Measurements from ENCODE around the gene SELPLG. TPM values are rescaled to one million over a fixed set of nuclear protein-coding genes. Genes with fewer than 3 reads are reported as not detected.

The SELPLG gene
- total RNA-seq, 2 donors from 2014 or later: 14.3 to 17.3 TPM

- Histone ChIP-seq H3K4me1 (ENCODE audit: control insufficient read depth in 1 of 2, low read depth in 2 of 2) (no peaks in the 10 kb centered on the region), H3K36me3 (no peaks in the 10 kb centered on the region), H3K4me3 (no peak overlapping the region), H3K9me3 (no peaks in the 10 kb centered on the region), H3K27me3 (replicated peaks; ENCODE audit: insufficient read depth) (no peaks in the 10 kb centered on the region), H3K27ac (no peak overlapping the region)
- TF ChIP-seq CTCF (IDR thresholded peaks at IDR 0.05): no peak
- DNase-seq (ENCODE audit: low spot score): no peak
- no peak for ATAC-seq (ENCODE audit: insufficient number of reproducible peaks, low FRiP score, low read depth)
Measured at GRCh38 chr12:108598553-108599250, 35.0 kb downstream of the SELPLG start.

- DNase-seq (ENCODE audit: low spot score): no peak
- ATAC-seq (ENCODE audit: insufficient number of reproducible peaks, low FRiP score, low read depth): no peak
- no peaks in the 10 kb centered on the region for H3K36me3 ChIP-seq
- H3K27ac ChIP-seq: no peak within 1 kb of the TSS
- H3K4me3 ChIP-seq: no peak within 1 kb of the TSS
- no peaks in the 10 kb centered on the region for H3K4me1 ChIP-seq (ENCODE audit: control insufficient read depth in 1 of 2, low read depth in 2 of 2)
- TF ChIP-seq CTCF (IDR thresholded peaks at IDR 0.05): no peak
- H3K27me3 ChIP-seq (replicated peaks; ENCODE audit: insufficient read depth): no peaks in the 10 kb centered on the region
- no peaks in the 10 kb centered on the region for H3K9me3 ChIP-seq
Measured at GRCh38 chr12:108597559-108598471, 35.9 kb downstream of the SELPLG start, which contains the start of gene TMEM119. Gene TMEM119, minus strand, starts transcription at chr12:108598084. Its CDS starts 5,701 bp downstream, at chr12:108592383.

- TF ChIP-seq CTCF (IDR thresholded peaks at IDR 0.05): no peak
- Histone ChIP-seq H3K4me1 (ENCODE audit: control insufficient read depth in 1 of 2, low read depth in 2 of 2) (no peaks in the 10 kb centered on the region), H3K27me3 (replicated peaks; ENCODE audit: insufficient read depth) (no peaks in the 10 kb centered on the region), H3K4me3 (no peak overlapping the region), H3K9me3 (no peaks in the 10 kb centered on the region), H3K27ac (no peak overlapping the region), H3K36me3 (no peaks in the 10 kb centered on the region)
- no peak for DNase-seq (ENCODE audit: low spot score)
- ATAC-seq (ENCODE audit: insufficient number of reproducible peaks, low FRiP score, low read depth): no peak
Measured at GRCh38 chr12:108596854-108597558, 36.7 kb downstream of the SELPLG start.

- H3K36me3 ChIP-seq: no peaks in the 10 kb centered on the region
- TF ChIP-seq CTCF (IDR thresholded peaks at IDR 0.05): no peak
- no peaks in the 10 kb centered on the region for H3K4me1 ChIP-seq (ENCODE audit: control insufficient read depth in 1 of 2, low read depth in 2 of 2)
- H3K27ac ChIP-seq: no peak overlapping the region
- no peaks in the 10 kb centered on the region for H3K9me3 ChIP-seq
- no peaks in the 10 kb centered on the region for H3K27me3 ChIP-seq (replicated peaks; ENCODE audit: insufficient read depth)
- DNase-seq (ENCODE audit: low spot score) (no peak), ATAC-seq (ENCODE audit: insufficient number of reproducible peaks, low FRiP score, low read depth) (no peak)
- H3K4me3 ChIP-seq: no peak overlapping the region
Measured at GRCh38 chr12:108595711-108596647, 37.7 kb downstream of the SELPLG start.
